Measurements from ENCODE around the gene EXOG.

DNA sequence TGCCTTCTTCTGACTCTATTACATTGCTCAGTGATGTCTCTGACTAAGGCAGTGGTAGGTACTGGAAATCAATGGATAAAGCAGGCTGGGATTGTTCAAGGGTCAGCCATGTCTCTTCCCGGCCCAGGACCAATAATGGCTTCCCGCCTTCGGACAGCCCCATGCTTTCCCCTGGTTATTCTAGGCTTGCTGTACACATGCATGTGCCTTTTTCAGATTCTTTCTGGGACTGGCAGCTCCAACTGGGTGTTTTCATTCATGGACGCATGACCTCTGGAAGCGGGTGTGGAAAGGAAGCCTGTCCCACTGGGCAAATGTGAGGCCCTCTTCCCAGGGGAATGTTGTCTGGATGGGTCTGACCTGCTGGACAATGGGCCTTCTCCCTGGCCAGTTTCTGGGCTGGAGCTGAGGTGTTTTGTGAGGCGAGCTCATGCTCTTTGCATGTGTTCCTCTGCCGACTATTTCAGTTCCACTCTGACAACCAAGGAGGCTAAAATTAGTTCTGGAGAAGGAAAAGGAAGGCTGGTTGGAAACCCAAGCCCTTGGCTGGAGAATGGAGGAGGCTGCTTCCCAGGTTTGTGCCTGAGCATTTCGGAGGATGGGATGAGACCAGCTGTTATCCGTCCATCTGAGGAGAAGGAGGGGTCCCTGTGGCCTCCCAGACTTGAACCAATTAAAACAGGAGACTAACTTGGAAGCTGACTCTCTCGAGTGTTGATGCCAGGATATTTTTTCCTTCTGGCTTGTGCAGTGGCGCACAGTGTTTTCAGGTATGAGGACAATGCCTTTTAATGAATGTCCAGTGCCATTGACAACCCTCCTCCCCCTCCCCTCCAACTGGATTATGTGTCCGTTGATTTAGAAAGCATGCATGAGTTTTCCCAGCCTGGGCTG is 35.5 kb upstream of the EXOG start:
- TF ChIP-seq PPARA (CRISPR knock-in tag; IDR thresholded peaks at IDR 0.05; ENCODE audit: borderline replicate concordance) (no peak), CSRNP3 (CRISPR knock-in tag; IDR thresholded peaks at IDR 0.05) (no peak), GLIS3 (CRISPR knock-in tag; IDR thresholded peaks at IDR 0.05) (no peak), ZFP30 (CRISPR knock-in tag; IDR thresholded peaks at IDR 0.05) (no peak), ZNF565 (CRISPR knock-in tag; conservative IDR thresholded peaks at IDR 0.05; ENCODE audit: low read depth) (no peak)
- TF ChIP-seq, protein P1, sequence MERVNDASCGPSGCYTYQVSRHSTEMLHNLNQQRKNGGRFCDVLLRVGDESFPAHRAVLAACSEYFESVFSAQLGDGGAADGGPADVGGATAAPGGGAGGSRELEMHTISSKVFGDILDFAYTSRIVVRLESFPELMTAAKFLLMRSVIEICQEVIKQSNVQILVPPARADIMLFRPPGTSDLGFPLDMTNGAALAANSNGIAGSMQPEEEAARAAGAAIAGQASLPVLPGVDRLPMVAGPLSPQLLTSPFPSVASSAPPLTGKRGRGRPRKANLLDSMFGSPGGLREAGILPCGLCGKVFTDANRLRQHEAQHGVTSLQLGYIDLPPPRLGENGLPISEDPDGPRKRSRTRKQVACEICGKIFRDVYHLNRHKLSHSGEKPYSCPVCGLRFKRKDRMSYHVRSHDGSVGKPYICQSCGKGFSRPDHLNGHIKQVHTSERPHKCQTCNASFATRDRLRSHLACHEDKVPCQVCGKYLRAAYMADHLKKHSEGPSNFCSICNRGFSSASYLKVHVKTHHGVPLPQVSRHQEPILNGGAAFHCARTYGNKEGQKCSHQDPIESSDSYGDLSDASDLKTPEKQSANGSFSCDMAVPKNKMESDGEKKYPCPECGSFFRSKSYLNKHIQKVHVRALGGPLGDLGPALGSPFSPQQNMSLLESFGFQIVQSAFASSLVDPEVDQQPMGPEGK (CRISPR knock-in tag; IDR thresholded peaks at IDR 0.05; ENCODE audit: borderline replicate concordance), result no peak

Measured in SK-N-SH treated with all-trans-retinoic acid at 6 μM for 48 hours (cell line).